ENCODE results near the gene PUSL1. TPM values are rescaled to one million over a fixed set of nuclear protein-coding genes. Genes with fewer than 3 reads are reported as not detected.

Gene PUSL1
- total and polyA plus RNA-seq, 2 donors (not counting 3 experiments of a cell fraction or from before 2014, with no cell fraction given): 18.8 to 27.3 TPM

DNA sequence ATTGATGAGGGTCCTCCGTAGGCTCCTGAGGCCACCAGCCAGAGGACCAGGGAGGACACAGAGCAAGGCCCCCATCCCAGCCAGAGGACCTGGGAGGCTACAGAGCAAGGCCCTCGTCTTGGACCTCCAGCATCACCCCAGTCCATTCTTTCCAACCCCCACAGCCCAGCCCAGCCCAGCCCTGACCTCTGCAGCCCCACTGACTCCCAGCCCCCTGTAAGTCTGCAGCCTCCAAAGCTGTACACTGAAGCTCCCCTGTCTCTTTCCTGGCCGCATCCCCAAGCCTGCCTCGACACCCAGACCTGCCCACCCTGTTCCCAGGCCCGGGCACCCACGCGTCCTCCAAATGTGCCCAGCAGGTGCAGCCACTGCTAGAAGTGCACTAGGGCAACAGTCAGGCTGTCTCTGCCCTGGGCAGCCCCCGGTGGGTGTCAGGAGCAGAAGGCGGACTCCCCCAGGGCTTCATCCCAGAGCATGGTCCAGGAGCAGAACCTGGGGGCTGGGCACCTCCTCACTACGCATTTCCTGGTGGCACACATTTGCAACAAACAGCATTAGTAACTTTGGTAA, 38.7 kb downstream of the PUSL1 start:
- Histone ChIP-seq H3K9me3 (replicated peaks; ENCODE audit: control insufficient read depth, insufficient read depth, low read length) (no peaks in the 10 kb centered on the region), H3K79me2 (ENCODE audit: control insufficient read depth, insufficient read depth, low read length) (peaks cover 33% of the 10 kb centered on the region), H3K9me1 (replicated peaks; ENCODE audit: control insufficient read depth, extremely low read depth, insufficient read depth, low read length) (no peaks in the 10 kb centered on the region), H3K4me2 (ENCODE audit: insufficient read depth, low read length) (peak overlapping the region; percentile 78), H4K20me1 (replicated peaks; ENCODE audit: control insufficient read depth, extremely low read depth, insufficient read depth, low read length) (no peaks in the 10 kb centered on the region), H3K36me3 (ENCODE audit: control insufficient read depth in 2 of 2, extremely low read depth in 1 of 2, insufficient read depth in 2 of 2, low read length in 2 of 2) (no peaks in the 10 kb centered on the region), H2AFZ (ENCODE audit: low read depth, low read length) (no peak overlapping the region), H3K4me1 (ENCODE audit: control insufficient read depth, extremely low read depth, insufficient read depth, low read length) (peaks cover 10% of the 10 kb centered on the region), H3K27ac (ENCODE audit: insufficient read depth, low read depth, low read length) (no peak overlapping the region), H3K9ac (replicated peaks; ENCODE audit: extremely low read depth, insufficient read depth, low read length) (no peak overlapping the region), H3K27me3 (ENCODE audit: control insufficient read depth in 2 of 2, insufficient read depth in 2 of 2, low read length in 2 of 2) (no peaks in the 10 kb centered on the region), H3K4me3 (replicated peaks in 1 of 3; ENCODE audit: insufficient read depth in 1 of 3, low read depth in 1 of 3, low read length in 3 of 3) (no peak overlapping the region)
- no peak for DNase-seq (ENCODE audit: low read depth, low spot score)
- FAIRE-seq: no peak
- intact Hi-C loops (cut with micrococcal nuclease) (no loop called here), dilution Hi-C loops (cut with MboI; ENCODE audit: extremely low pct_ligation_motif_present, low sequenced_read_pairs) (no loop called here)
- POLR2A ChIA-PET: no interaction called here
- CTCF ChIA-PET: interaction anchor here (1.0 to 2.0 kb wide), 5 partner anchors 11 to 224 kb away, joined by 3 to 6 read pairs (median 4); no protein-coding TSS in a partner anchor
- no peak for TF ChIP-seq EZH2 (IDR thresholded peaks at IDR 0.05; ENCODE audit: borderline replicate concordance, low read depth, low read length, severe bottlenecking)
- no peak for TF ChIP-seq GATA2 (IDR thresholded peaks at IDR 0.05; ENCODE audit: insufficient read depth, insufficient read length, low read depth, low read length)
- TF ChIP-seq MYC (IDR thresholded peaks at IDR 0.05; ENCODE audit: low read depth, low read length): no peak
- TF ChIP-seq CTCF (IDR thresholded peaks at IDR 0.05; ENCODE audit: extremely low read depth in 1 of 2, insufficient read depth in 1 of 2, low read depth in 1 of 2, low read length in 2 of 2): no peak
- no peak for TF ChIP-seq POLR2AphosphoS5 (IDR thresholded peaks at IDR 0.05; ENCODE audit: insufficient read depth, low read depth, low read length)
- TF ChIP-seq, protein P1, sequence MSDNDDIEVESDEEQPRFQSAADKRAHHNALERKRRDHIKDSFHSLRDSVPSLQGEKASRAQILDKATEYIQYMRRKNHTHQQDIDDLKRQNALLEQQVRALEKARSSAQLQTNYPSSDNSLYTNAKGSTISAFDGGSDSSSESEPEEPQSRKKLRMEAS (IDR thresholded peaks at IDR 0.05; ENCODE audit: insufficient read depth, insufficient read length): no peak
- no peak for TF ChIP-seq FOS (IDR thresholded peaks at IDR 0.05; ENCODE audit: borderline replicate concordance, insufficient read depth, low read length)
- no peak for TF ChIP-seq JUN (IDR thresholded peaks at IDR 0.05; ENCODE audit: borderline replicate concordance, insufficient read depth, insufficient read length, low read depth)
- TF ChIP-seq POLR2A (IDR thresholded peaks at IDR 0.05; ENCODE audit: low read depth, low read length): no peak
- BruUV-seq (replicated peaks): no TSS peak
